Measurements from ENCODE around the gene MPZL3.

Gene MPZL3

DNA sequence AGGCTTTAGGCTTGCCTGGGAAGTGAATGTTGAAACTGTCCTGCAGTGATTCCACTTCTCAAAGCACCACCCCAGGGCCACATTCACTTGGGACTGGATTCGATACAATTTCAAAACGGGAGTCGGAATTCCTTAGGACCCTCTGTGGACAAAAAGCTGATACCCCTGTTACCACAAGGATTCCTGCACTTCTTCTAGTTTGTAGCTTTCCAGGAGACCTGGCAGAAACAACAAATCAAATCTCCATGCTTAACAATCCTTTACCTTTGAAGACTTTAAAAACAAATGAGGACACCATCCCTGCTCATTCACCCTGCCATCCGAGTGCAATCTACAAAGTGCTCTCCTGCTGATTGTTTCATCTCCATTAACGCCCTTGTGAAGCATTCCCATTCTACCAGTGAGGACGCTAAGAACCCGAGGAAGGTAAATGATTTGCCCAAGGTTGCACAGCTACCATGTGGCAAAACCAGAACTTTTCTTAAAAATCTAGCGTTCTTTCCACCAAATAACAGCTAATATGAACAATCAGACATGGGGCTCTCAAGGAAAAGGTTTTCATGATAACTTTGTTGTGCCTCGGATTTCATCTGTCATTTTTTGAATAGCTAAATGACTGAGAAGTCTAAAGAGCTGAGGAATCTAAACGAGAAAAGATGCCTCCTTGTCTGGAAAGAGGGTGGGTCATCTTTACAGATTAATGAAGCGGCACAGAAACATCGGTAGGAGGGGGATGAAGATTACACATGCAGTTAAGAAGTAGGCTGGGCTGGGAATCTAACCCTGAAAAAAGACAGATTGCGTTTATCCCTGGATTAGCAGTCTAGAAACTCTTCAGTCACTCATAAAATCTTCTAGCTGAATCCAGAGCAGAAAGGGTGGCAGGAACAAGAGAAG is 12.7 kb upstream of the MPZL3 start:
- no peak for DNase-seq (ENCODE audit: low read depth)

DNA sequence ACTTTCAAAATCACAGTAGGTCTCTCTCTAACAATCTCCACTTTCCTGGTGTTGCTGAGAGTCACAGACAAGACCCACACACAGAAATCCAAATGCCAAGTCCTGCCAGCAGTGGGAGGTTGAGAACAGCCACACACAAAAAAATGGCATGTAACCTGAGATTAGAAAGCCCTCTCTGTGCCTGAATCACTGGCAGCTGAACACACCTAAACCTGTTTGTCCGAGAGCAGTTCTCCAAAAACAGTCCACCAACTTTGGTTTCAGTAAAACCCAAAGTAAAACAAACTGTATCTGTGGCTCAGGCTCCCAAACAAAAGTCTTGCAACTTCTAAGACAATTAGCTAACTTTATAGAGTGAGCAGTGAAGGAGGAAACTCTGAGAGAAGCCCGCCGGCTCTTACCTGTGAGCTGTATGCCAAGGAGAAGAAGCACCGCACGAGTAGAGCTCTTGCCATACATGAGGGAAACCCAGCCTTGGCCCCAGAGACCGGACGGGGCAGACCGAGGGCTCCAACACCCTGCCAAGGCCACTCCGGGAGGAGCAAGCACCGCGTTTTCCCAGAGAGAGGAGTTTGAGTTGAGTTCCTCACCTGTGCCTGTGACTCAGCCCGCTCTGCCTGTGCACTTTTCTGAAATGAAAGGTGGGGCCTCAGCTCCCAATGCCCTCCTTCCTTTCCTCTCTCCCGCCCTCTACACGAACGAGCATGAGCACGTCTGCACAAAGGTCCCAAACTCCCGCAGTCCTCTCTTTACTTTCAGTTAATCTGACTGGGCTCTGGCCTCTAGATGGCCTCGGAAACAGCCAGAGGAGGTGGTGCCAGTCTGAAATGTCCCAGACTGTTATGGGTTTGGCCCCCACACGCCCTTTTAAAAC is 11.8 kb upstream of the MPZL3 start, which contains the start of gene MPZL2:
Gene MPZL2, minus strand, starts transcription at position 603 of the 874 bp plus-strand sequence. Its CDS starts 144 bp downstream, at position 459.
- DNase-seq (ENCODE audit: low read depth) = no peak

DNA sequence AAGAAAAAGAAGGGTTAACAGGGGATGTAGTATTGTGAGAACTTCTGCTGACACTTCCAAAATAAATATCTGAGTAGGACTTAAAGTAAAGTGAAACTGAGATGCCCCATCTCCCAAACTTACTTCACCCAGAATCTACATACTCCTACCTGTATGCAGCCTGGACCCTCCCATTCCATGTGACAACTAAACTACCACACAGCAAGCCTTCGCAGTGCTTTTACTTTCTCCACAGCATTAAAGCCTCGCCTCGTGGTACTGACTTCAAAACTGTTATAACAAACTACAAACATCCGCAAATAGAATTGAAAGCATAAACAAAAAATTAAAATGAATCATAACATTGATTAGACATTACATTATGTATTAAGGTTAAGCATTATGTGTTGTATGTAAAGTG is 10.9 kb upstream of the MPZL3 start:
- DNase-seq (ENCODE audit: low read depth) = no peak

DNA sequence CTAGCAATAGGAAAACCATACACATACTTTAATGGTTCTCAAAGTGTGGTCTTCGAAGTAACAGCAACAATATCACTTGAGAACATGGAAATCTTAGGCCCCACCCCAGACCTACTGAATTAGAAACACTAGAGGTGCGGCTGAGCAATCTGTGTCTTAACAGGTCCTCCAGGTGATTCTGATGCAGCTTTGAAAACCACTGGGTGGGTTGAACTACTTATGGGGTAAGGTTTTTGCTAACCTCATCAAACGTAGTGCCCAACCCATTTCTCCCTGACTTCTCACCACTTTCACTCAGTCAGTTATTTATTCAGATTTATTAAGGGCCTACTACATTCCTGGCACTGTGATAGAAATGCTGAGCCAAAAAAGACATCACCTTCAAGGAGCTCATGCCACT is 8.2 kb upstream of the MPZL3 start:
- no peak for DNase-seq (ENCODE audit: low read depth)

DNA sequence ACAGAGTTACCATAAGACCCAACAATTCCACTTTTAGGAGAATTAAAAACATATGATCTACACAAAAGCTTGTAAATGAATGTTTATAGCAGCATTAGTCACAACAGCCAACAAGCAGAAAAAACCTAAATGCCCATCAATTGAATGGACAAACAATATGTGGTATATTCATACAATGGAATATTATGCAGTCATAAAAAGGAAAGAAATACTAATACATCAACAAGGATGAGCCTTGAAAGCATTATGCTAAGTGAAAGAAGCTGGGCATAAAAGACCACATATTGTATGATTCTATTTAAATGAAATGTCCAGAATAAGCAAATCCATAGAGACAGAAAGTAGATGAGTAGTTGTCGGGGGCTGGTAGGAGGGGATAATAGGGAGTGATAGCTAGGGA is 7.0 kb upstream of the MPZL3 start:
- no peak for DNase-seq (ENCODE audit: low read depth)

DNA sequence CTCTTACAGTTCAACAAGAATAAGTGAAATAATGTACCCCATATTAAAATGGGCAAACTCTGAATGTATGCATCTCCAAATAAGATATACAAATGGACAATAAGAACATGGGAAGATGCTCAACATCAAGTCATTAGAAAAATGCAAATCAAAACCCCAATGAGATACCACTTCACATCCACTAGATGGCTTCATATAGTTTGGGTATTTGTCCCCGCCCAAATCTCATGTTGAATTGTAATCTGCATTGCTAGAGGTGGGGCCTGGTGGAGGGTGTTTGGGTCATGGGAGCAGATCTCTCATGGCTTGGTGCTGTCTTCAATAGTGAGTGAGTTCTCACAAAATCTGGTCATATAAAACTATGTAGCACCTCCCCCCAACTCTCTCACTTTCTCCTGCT is 6.2 kb upstream of the MPZL3 start:
- no peak for DNase-seq (ENCODE audit: low read depth)

DNA sequence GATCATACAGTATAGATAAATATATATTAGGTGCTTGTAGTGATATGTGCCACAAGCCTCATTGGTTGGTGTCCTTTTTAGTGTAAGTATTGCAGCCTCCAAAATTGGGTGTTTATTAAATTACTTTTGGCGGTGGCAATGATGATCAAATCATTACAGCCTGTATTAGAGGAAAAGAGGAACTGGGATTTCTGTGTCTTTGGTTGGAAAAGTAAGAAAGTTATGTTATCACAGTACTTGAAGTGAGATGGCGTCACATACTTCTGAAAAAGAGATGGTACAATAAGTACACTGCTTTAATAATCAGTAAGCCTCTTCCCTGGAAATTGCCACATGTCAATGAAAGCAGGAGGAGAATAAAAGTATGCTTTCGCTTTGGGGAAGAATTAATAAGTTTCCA is 523 bp upstream of the MPZL3 start:
- no peak for DNase-seq (ENCODE audit: low read depth)

DNA sequence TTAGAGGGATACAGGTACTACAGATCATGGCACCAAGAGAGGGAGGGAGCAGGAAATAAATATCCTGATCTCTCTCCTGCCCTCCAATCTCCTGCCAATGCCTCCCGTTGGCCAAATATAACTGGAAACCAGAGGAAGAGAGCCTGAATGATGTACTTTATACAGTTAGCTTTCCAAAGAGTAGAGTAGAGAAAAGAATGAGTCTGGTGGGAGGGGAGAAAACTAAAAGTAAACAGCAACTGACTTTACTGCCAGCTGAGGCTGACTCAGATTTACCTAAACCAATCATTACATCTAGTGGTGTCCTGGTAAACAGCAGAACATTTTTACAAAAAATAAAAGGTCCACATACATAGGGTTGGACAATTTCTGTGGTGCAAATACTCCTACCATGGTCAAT is 5.1 kb downstream of the MPZL3 start:
- DNase-seq (ENCODE audit: low read depth) = peak; percentile 15

DNA sequence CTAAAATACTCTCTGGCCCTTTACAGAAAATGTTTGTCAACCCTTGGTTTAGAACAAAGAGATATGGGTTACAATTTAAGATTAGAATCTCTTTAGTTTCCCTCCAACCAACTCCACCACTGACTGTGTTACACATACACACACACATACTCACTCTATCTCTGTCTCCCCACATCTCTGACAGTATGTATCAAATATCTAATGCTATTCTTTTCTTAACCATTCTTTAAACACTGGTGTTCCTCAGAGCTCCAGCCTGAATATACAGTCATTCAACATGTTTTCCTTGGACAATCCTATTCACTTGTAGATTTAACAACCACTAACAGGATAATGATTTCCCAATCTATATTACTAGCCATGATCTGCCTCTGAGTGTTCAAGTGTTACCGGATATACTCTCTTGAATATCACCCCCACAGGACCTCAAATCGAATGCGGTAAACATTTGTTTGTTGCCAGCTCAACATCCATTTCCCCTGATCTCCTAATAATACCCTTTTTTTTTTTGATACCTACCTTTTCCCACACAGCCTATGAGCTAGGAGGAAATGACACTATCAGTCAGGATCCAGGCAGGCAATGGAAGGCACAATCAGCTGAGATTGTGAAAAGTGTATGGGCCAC is 6.1 kb downstream of the MPZL3 start:
- DNase-seq (ENCODE audit: low read depth) = no peak

DNA sequence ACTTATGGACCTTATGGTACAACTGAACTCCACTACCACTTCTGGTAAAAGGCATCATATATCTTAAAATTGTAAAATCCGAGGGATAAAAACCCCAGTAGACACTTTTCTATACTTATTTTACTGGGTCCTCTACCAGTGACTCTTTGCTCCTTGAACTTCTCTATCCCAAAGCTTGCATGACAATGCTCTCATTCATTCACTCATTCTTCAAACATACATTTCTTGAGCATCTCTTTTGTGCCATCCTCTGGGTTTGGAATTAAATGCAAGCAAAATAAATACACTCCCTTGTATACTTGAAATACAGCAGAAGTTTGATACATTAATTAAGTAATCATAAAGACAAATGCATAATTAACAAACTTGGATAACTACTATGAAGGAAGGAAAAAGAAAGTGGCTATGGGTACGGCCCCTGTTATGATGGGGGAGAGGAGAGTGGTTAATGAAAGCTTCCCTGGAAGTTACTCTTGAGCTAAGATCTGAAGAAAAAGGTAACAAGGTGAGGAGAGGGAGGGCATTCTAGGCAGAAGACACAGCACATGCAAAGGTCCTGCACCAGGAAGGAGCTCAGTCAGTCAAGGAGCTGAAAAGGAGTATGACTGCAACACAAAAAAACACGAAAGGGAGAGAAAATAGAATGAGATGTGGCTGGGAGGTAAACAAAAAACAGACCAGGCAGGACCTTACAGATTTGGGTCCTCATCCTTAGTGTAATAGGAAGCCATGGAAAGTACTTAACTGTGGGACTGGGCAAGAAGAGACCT is 8.0 kb downstream of the MPZL3 start:
- no peak for DNase-seq (ENCODE audit: low read depth)

DNA sequence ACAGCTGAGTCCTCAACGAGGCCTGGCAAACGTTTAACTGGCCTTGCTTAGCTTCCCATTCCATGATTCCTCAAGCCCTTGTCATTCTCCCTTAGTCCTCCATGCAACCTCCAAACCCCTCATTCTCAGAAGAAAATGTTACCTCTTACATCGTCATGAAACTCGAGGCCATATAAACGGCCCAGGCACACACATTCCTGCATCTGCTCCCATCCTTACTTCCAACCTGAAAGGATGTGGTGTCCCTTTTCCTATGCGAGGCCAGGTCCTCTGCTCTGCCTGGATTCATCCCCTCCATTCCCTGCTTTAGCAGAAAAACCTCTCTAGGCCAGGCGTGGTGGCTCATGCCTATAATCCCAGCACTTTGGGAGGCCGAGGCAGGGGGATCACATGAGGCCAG is 9.0 kb downstream of the MPZL3 start:
- DNase-seq (ENCODE audit: low read depth) = no peak

DNA sequence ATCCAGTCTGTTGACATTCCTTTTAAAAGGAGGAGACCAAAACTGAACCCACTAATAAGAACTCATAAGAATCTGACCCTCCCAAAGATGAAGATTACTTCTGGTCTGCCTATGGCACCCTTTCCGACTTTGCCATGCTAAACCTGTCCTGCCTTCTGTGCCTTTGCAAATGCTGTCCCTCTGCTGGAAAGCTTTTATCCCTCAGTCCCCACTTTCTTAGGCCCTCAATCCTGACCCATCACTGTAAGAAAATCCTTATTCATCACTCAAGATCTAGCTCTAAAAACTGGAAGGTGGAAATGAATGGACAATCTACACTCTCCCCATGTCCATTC is 10.4 kb downstream of the MPZL3 start:
- DNase-seq (ENCODE audit: low read depth) = no peak

DNA sequence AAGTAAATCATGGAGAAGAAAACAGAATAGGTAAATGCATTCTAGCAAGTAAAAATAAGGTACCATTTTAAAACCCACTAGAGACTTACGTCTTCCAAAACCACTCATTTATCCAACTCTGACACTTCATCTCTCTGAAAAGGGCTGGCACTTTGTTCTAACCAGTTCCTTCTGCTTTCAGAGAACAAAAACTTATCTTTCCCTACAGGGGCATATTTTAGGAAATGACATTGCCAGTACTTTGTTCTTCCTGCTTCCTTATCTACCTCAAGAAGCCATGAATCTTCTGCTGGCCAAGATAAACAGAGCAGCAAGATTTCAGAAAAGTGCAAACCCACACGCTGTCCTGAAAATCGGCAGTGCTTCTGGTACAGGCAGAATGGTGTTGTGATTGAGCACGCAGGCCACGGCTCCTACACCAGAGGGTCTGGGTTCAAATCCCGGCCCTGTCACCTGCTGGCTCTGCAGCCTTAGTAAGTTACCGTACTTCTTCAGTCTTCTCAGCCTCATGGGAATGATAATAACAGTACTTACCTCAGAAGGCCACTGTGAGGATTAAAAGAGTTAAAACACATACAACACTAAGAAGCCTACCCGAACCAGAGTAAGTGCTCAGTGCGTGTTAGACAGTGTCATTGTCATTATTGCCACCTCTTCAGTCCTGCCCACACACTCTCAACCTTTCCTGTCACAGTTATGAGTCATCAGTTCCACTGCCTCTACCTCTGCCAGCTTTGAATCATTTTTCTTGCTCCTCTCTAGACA is 11.0 kb downstream of the MPZL3 start:
- DNase-seq (ENCODE audit: low read depth) = peak; percentile 22

DNA sequence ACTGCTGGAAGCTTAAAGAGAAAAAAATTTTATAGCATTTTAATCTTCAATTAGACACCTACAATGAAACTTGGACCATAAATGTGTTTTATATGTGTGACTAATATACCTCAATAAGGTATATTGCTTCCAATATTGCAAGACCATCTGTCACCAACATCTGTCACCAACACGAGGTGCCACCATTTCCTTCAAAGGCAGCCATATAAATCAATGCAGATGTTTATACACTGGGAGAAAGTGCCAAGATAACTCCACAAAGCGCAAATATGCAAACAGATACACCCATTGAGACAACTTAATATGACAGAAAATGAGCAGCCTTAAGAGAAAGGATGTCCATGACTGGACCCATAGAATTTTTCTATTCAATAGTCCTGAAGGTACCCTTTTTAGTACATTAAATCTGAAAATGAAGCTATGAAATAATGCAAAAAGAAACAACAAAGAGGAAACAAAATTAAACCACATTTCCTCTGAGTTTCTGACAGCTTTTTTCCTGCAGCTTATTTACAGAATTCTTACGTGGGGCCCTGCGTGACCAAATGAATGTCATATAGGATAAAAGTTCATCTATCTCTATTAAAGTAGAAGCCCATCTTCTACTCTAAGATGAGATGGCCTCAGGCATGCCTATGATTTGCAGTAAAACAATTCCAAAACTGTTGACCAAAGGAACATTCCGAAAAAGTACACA is 12.5 kb downstream of the MPZL3 start:
- no peak for DNase-seq (ENCODE audit: low read depth)

DNA sequence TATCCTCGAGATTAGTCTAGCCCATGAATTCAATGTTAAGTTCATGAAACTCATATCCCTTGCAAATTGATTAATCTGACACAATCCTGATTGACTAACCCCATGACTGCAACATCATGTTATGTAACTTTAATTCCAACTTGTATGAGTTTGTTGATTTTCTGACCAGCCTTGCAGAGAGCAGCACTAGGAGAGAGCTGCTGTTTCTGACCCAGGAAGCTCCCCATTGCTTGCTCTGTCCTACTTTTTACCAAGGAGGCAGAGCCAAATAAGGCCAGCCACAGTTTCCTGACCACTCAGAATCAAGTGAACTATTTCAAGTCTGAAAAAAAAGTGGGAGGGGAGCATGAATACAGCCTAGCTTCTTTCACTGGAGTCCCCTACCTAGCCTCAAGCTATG is 13.2 kb downstream of the MPZL3 start:
- DNase-seq (ENCODE audit: low read depth) = no peak

DNA sequence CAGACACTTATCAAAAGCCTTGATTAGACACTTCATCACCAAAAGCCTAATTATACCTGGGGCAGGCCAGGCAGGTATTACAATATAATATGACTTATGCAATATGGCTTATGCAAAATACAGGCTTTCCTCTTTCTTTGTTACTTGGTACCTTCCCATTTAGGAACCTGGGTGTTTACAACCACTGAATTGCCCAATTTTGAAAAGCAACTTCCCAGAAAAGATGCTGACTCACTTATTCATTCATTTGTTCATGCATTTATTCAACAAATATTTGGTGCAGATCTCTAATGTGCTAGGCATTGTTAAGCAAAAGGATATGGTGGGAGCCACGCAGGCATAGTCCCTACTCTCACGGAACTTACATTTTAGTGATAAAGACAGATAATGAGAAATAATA is 13.7 kb downstream of the MPZL3 start:
- no peak for DNase-seq (ENCODE audit: low read depth)

DNA sequence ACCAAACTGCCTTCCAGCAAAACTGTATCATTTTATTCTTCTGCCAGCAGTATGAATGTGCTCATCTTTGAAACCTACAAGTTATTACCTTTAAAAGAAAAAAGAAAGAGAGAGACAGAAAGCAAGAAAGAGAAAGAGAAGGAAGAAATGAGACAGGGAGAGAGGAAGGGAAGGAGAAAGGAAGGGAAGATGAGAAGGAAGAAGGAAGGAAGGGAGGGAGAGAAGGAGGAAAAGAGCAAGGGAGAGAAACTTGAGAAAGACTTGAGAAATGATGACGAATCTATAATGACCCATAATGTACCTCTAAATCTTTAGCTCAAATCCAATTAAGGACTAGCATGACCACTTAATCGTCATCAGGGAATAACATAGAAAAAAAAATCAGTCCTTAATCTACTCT is 16.0 kb downstream of the MPZL3 start:
- no peak for DNase-seq (ENCODE audit: low read depth)

DNA sequence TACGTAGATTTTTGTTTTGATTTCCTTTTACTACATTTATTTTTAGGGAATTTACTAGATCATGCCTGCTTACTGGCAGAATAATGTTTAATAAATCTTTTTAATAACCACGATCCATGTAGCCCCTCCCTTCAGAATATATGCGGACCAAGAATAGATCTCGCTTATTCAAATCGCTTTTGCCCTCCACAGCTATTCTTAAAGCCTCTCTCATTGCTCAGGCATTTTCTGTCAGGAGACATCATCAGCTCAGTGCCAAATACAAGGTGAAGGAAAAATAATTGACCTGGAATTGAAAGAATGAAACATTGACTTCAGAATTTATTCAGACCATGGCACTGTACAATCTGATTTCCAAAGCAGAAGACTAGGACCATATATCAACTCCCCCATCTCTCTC is 17.3 kb downstream of the MPZL3 start:
- no peak for DNase-seq (ENCODE audit: low read depth)

DNA sequence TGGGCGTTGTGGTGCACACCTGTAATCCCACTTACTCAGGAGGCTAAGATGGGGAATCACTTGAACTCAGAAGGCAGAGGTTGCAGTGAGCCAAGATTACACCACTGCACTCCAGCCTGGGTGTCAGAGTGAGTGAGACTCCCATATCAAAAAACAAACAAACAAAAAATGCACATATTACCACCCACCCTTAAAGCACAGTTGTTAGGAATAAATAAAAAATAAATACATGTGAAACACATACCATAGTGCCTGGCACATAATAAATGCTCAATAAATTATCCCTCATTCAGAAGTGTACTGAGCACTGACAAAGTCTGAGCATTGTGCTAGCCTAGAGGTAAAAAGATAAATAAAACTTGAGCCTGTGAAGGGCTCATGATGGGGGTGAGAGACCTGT is 18.3 kb downstream of the MPZL3 start:
- DNase-seq (ENCODE audit: low read depth) = no peak

DNA sequence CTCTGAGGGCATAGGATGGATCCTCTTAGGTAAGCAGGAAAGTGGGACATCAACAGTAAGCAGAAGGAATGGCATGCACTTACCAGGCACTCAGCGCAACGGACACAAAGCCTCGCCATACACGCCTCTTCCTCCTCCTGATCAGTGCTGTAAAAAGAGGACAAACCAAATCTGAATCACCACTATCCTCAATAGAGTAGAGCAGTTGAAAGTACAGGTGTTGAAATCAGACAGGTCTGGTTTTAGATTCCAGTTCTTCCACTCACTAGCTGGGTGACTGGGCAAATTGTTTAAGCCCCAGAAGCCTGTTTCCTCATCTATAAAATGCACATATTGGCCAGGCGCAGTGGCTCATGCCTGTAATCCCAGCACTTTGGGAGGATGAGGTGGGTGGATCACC is 18.8 kb downstream of the MPZL3 start:
- DNase-seq (ENCODE audit: low read depth) = no peak

DNA sequence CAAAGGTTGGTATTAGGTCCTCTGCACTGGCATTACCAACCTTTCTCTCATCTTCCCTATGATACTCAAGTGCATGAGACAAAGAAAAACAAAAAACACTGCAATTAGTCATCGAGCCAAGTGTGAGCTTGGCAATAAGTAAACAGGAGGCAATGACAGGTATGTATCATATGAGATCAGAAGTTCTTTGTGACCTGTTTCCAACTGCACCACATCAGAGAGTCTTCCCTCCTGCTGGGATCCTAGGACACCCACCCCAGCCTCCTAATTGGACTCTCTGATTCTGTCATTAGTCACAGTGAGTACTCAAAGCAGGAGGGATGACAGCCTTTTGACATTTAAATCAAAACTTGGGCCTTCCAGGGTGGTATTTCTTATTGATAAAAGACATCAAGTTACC is 19.5 kb downstream of the MPZL3 start:
- no peak for DNase-seq (ENCODE audit: low read depth)

All from iris pigment epithelial cell (primary cell).